ENCODE data around the gene DNAI4.

DNA sequence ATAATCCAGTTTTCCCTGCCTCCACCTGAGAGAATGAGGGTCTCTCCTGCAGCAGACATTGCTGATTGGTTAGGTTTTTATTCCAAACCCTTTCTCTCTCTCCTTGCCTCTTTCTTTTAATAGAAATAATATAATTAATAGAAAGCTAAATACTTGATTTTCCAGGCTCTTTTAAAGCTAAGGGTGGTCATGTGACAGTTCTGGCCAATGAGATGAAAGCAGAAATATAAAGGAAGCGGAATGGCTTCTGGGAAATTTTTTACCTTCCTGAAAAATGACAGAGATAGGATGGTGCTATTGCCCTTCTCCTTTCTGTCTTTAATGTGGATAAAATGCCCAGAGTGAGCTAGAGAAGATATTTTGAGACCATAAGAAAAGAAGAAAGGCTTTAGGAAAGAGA is 35.6 kb downstream of the DNAI4 start:
- TF ChIP-seq CTCF (IDR thresholded peaks at IDR 0.05) (no peak), EP300 (IDR thresholded peaks at IDR 0.05) (no peak), POLR2AphosphoS5 (IDR thresholded peaks at IDR 0.05) (no peak)

All from upper lobe of left lung (tissue), 4 donors.